ENCODE results near the gene ITM2C. TPM values are rescaled to one million over a fixed set of nuclear protein-coding genes. Genes with fewer than 3 reads are reported as not detected.

Gene ITM2C
- polyA plus RNA-seq, 1 donor (not counting 4 experiments of a cell fraction or from before 2014, with no cell fraction given): 55.0 TPM

DNA sequence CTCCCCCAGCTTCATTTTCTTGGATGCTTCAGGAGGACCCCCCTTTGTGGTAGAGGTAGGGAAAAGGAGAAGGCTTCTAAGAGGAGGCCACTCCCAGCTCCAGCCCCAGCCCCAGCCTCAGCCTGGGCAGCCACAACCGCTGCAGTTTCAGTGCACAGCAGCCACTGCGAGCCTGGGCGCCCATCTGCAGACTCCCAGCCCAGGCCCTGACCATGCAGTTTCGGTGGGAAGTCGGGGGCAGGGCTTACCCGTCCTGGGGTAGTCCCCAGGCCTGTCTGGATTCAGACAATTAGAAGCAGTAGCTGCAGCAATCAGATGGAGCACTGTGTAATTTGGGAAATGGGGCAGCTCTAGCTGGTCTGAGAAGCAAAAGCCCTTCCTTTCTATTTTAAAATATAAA is 28.6 kb downstream of the ITM2C start:
- Histone ChIP-seq H3K27ac (ENCODE audit: control insufficient read depth, insufficient read depth, low read length) (no peak overlapping the region), H3K4me1 (ENCODE audit: control insufficient read depth, extremely low read depth, insufficient read depth, low read length) (no peaks in the 10 kb centered on the region), H2AFZ (ENCODE audit: control insufficient read depth, low read length) (no peak overlapping the region), H3K36me3 (ENCODE audit: control insufficient read depth in 2 of 2, extremely low read depth in 1 of 2, insufficient read depth in 2 of 2, low read length in 2 of 2) (no peaks in the 10 kb centered on the region), H3K27me3 (ENCODE audit: control insufficient read depth, extremely low read depth, insufficient read depth, low read length) (peaks cover 23% of the 10 kb centered on the region), H3K9me1 (ENCODE audit: control insufficient read depth, extremely low read depth, insufficient read depth, low read length) (no peaks in the 10 kb centered on the region), H3K9me3 (ENCODE audit: control insufficient read depth, low read depth, low read length) (no peaks in the 10 kb centered on the region), H3K4me3 (ENCODE audit: control insufficient read depth in 2 of 3, extremely low read depth in 1 of 3, insufficient read depth in 2 of 3, low read depth in 1 of 3, low read length in 3 of 3) (no peak overlapping the region), H4K20me1 (ENCODE audit: control insufficient read depth, extremely low read depth, insufficient read depth, low read length) (no peaks in the 10 kb centered on the region), H3K79me2 (ENCODE audit: control insufficient read depth, insufficient read depth, low read length) (no peaks in the 10 kb centered on the region), H3K9ac (ENCODE audit: control insufficient read depth, extremely low read depth, insufficient read depth, low read length) (no peak overlapping the region), H3K4me2 (ENCODE audit: control insufficient read depth, extremely low read depth, insufficient read depth, low read depth, low read length) (no peak overlapping the region)
- FAIRE-seq: no peak
- dilution Hi-C loops (cut with MboI; ENCODE audit: extremely low pct_ligation_motif_present, low sequenced_read_pairs): no loop called here
- DNase-seq (ENCODE audit: low read depth, low spot score): no peak
- TF ChIP-seq EZH2 (IDR thresholded peaks at IDR 0.05; ENCODE audit: low read length) (no peak), CTCF (optimal IDR thresholded peaks at IDR 0.05 in 1 of 3, IDR thresholded peaks at IDR 0.05 in 1 of 3, conservative IDR thresholded peaks at IDR 0.05 in 1 of 3; ENCODE audit: extremely low read depth in 1 of 3, insufficient read depth in 2 of 3, low read length in 3 of 3) (no peak)

DNA sequence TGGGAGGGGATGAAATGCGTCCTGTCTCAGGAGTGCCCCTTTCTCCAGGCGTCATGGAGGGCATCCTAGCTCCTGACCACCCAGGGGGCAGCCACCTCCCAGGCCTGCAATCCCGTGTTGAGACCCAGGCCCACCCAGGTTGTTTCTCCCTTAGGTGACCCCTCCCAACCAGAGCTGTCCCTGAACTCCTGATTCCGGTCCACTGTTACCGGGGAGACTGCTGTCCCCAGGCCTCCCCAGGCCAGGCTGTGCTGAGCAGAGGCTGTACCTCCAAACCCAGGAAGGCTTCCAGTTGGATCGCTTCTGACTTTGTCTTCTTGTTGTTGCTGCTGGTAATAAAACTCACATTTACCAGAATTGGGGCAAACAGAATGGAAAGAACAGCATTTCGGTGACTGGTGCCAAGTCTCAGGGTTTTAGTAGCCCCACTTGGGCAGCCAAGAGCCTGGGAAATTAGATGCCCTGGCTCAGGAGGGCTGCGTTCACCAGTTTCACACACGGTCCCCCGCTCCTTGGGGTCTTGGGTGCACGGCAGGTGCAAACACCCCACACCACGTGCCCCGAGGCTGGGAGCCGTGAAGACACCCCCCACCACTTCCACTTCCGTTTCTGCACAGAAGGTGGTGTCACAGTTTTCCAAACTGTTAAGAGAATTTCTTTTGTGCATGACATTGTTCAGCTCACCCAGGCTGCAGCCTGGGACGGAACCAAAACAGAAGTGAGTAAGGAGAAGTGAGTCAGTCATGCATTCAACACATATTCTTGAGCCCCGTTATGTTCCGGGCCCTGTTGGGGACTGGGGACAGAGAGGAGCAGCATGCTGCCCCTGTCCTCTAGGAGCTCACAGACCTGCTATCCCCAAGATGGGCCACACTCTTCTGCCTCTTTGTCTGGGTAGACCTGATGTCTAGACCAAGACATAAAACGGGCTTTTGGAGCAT is 29.4 kb downstream of the ITM2C start:
- dilution Hi-C loops (cut with MboI; ENCODE audit: extremely low pct_ligation_motif_present, low sequenced_read_pairs): no loop called here
- no peak for TF ChIP-seq EZH2 (IDR thresholded peaks at IDR 0.05; ENCODE audit: low read length)
- TF ChIP-seq CTCF (optimal IDR thresholded peaks at IDR 0.05 in 1 of 3, IDR thresholded peaks at IDR 0.05 in 1 of 3, conservative IDR thresholded peaks at IDR 0.05 in 1 of 3; ENCODE audit: extremely low read depth in 1 of 3, insufficient read depth in 2 of 3, low read length in 3 of 3): no peak

More for the DNA sequence above, 29.4 kb downstream of the ITM2C start:
- H3K4me1 ChIP-seq (ENCODE audit: control insufficient read depth, extremely low read depth, insufficient read depth, low read length): no peaks in the 10 kb centered on the region
- no peaks in the 10 kb centered on the region for H3K9me3 ChIP-seq (ENCODE audit: control insufficient read depth, low read depth, low read length)
- no peak overlapping the region for H3K4me3 ChIP-seq (ENCODE audit: control insufficient read depth in 2 of 3, extremely low read depth in 1 of 3, insufficient read depth in 2 of 3, low read depth in 1 of 3, low read length in 3 of 3)
- H3K27ac ChIP-seq (ENCODE audit: control insufficient read depth, insufficient read depth, low read length): no peak overlapping the region
- H2AFZ ChIP-seq (ENCODE audit: control insufficient read depth, low read length): no peak overlapping the region
- no peaks in the 10 kb centered on the region for H3K9me1 ChIP-seq (ENCODE audit: control insufficient read depth, extremely low read depth, insufficient read depth, low read length)
- no peaks in the 10 kb centered on the region for H4K20me1 ChIP-seq (ENCODE audit: control insufficient read depth, extremely low read depth, insufficient read depth, low read length)
- FAIRE-seq: no peak
- H3K9ac ChIP-seq (ENCODE audit: control insufficient read depth, extremely low read depth, insufficient read depth, low read length): no peak overlapping the region
- no peak overlapping the region for H3K4me2 ChIP-seq (ENCODE audit: control insufficient read depth, extremely low read depth, insufficient read depth, low read depth, low read length)
- no peaks in the 10 kb centered on the region for H3K79me2 ChIP-seq (ENCODE audit: control insufficient read depth, insufficient read depth, low read length)
- peaks cover 30% of the 10 kb centered on the region for H3K27me3 ChIP-seq (ENCODE audit: control insufficient read depth, extremely low read depth, insufficient read depth, low read length)
- H3K36me3 ChIP-seq (ENCODE audit: control insufficient read depth in 2 of 2, extremely low read depth in 1 of 2, insufficient read depth in 2 of 2, low read length in 2 of 2): no peaks in the 10 kb centered on the region
- DNase-seq (ENCODE audit: low read depth, low spot score): no peak
